ENCODE data around the gene EXOC6B. TPM values are rescaled to one million over a fixed set of nuclear protein-coding genes. Genes with fewer than 3 reads are reported as not detected.

The EXOC6B gene
- total and polyA plus RNA-seq, 9 of the 15 experiments (the other 6 are each of a cell fraction or from before 2014, with no cell fraction given), result 0.28 to 4.2 (median 2.0) TPM

DNA sequence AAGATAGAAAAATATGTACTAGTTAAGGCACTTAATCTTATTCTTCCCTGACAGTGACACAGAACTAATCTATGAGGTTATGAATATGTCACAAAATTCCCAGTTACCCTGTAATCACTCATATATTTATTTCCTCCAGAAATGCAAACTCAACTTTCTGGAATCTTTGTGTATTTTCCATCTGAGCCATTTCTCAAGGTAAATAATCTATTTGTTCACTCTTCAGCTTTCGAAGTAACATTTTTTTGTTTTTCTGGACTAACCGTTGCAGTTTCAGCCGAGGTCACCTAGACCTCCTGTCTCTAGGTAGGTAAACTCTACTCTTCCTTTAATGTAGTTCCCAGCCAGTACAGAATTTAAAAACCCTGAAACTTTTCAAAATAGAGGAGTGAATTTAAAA lies 250.9 kb downstream of the EXOC6B start (continued):
- TF ChIP-seq POLR2G (IDR thresholded peaks at IDR 0.05; ENCODE audit: low read depth, low read length) (no peak), BHLHE40 (IDR thresholded peaks at IDR 0.05; ENCODE audit: low read length) (no peak), DMBX1 (CRISPR knock-in tag; IDR thresholded peaks at IDR 0.05; ENCODE audit: borderline replicate concordance) (no peak)
- TF ChIP-seq, protein P1, sequence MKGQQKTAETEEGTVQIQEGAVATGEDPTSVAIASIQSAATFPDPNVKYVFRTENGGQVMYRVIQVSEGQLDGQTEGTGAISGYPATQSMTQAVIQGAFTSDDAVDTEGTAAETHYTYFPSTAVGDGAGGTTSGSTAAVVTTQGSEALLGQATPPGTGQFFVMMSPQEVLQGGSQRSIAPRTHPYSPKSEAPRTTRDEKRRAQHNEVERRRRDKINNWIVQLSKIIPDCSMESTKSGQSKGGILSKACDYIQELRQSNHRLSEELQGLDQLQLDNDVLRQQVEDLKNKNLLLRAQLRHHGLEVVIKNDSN (CRISPR knock-in tag; IDR thresholded peaks at IDR 0.05), result no peak

DNA sequence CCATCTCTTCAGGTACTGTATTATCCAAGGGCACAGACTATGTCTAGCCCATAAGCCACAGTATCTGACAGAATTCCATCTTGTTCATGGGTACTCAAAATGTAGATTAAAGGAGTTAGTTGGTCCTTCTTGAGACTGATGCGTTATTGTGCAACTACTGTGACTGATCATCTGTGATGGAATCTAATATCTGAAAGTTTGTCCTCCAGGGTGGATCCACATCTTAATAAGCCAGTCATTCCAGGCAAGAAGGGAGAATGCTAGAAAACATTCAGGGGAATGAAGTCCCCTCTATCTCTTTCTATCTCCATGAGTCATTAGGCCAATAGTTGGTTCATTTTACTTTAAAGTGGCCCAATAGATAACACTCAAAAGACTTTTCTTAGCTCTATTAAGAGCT lies 252.6 kb downstream of the EXOC6B start:
- ChIA-PET CTCF (ENCODE audit: low intra/inter-chr PET ratio) (no interaction called here), POLR2A (no interaction called here)
- no peak for FAIRE-seq
- no peak for ATAC-seq
- in situ Hi-C loops (cut with MboI), result no loop called here
- Histone ChIP-seq H4K20me1 (replicated peaks; ENCODE audit: control insufficient read depth, insufficient read depth, low read length) (no peaks in the 10 kb centered on the region), H3K36me3 (ENCODE audit: control insufficient read depth, insufficient read depth, low read length) (no peaks in the 10 kb centered on the region), H3K4me2 (ENCODE audit: insufficient read depth, low read length) (no peak overlapping the region), H3K9me3 (replicated peaks; ENCODE audit: control insufficient read depth, insufficient read depth, low read depth, low read length) (no peaks in the 10 kb centered on the region), H3K9me1 (ENCODE audit: control insufficient read depth, insufficient read depth, low read length) (no peaks in the 10 kb centered on the region), H3K4me3 (no peak overlapping the region), H3K27me3 (ENCODE audit: control insufficient read depth in 2 of 2, insufficient read depth in 2 of 2, low read length in 2 of 2) (no peaks in the 10 kb centered on the region), H3K9ac (ENCODE audit: insufficient read depth in 1 of 2, low read depth in 2 of 2, low read length in 2 of 2) (no peak overlapping the region), H3K79me2 (ENCODE audit: control insufficient read depth, insufficient read depth, low read length) (no peaks in the 10 kb centered on the region), H3K4me1 (replicated peaks in 1 of 2; ENCODE audit: control insufficient read depth in 2 of 2, insufficient read depth in 2 of 2, low read length in 2 of 2) (no peaks in the 10 kb centered on the region), H3K27ac (ENCODE audit: extremely low read depth, low read depth, low read length) (no peak overlapping the region), H2AFZ (ENCODE audit: low read depth, low read length) (no peak overlapping the region)
- 30% methylated on average over 1 of the region's 1 CpG for whole genome bisulfite sequencing (ENCODE audit: insufficient coverage, low coverage, missing lambda C conversion rate)
- no peak for DNase-seq (ENCODE audit: extremely low read depth in 1 of 4, low spot score in 3 of 4)
- TF ChIP-seq ZNF253 (CRISPR knock-in tag; conservative IDR thresholded peaks at IDR 0.05) (no peak), SPI1 (IDR thresholded peaks at IDR 0.05; ENCODE audit: borderline replicate concordance, low read depth, low read length) (no peak), SMARCC2 (IDR thresholded peaks at IDR 0.05; ENCODE audit: low read depth) (no peak), CEBPB (tag; IDR thresholded peaks at IDR 0.05) (peak; percentile 30; the same call in 1 of the 2 replicates), PHB2 (IDR thresholded peaks at IDR 0.05; ENCODE audit: low read depth) (no peak)
- TF ChIP-seq, protein P2, sequence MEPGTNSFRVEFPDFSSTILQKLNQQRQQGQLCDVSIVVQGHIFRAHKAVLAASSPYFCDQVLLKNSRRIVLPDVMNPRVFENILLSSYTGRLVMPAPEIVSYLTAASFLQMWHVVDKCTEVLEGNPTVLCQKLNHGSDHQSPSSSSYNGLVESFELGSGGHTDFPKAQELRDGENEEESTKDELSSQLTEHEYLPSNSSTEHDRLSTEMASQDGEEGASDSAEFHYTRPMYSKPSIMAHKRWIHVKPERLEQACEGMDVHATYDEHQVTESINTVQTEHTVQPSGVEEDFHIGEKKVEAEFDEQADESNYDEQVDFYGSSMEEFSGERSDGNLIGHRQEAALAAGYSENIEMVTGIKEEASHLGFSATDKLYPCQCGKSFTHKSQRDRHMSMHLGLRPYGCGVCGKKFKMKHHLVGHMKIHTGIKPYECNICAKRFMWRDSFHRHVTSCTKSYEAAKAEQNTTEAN (CRISPR knock-in tag; IDR thresholded peaks at IDR 0.05), result no peak
- intact Hi-C loops (cut with micrococcal nuclease), result loop anchor here (10.0 kb wide), 1 partner anchor 1028 kb away; no protein-coding TSS in a partner anchor
- BruUV-seq (replicated peaks), result no TSS peak

Measured in K562 (cell line).